ENCODE results near the gene AQP9.

Gene AQP9

GRCh38 chr15:58139276-58139988 lies 1.3 kb downstream of the AQP9 start:
- Histone ChIP-seq H3K36me3 (ENCODE audit: control insufficient read depth, insufficient read depth, low read length) (no peaks in the 10 kb centered on the region), H3K9me3 (ENCODE audit: control insufficient read depth, low read length) (no peaks in the 10 kb centered on the region), H3K27ac (ENCODE audit: insufficient read depth, low read length, poor library complexity, severe bottlenecking) (no peak overlapping the region), H3K27me3 (replicated peaks; ENCODE audit: control insufficient read depth, insufficient read depth, low read length, poor library complexity, severe bottlenecking) (no peaks in the 10 kb centered on the region), H3K4me1 (ENCODE audit: control insufficient read depth, insufficient read depth, low read length, poor library complexity, severe bottlenecking) (no peaks in the 10 kb centered on the region), H3K4me3 (ENCODE audit: insufficient read depth, low read depth, low read length, poor library complexity, severe bottlenecking) (no peak overlapping the region)
- DNase-seq: no peak

GRCh38 chr15:58139989-58140522 lies 1.9 kb downstream of the AQP9 start:
- no peaks in the 10 kb centered on the region for H3K9me3 ChIP-seq (ENCODE audit: control insufficient read depth, low read length)
- no peak for DNase-seq
- H3K27ac ChIP-seq (ENCODE audit: insufficient read depth, low read length, poor library complexity, severe bottlenecking): no peak overlapping the region
- no peaks in the 10 kb centered on the region for H3K27me3 ChIP-seq (replicated peaks; ENCODE audit: control insufficient read depth, insufficient read depth, low read length, poor library complexity, severe bottlenecking)
- no peak overlapping the region for H3K4me3 ChIP-seq (ENCODE audit: insufficient read depth, low read depth, low read length, poor library complexity, severe bottlenecking)
- no peaks in the 10 kb centered on the region for H3K36me3 ChIP-seq (ENCODE audit: control insufficient read depth, insufficient read depth, low read length)
- no peaks in the 10 kb centered on the region for H3K4me1 ChIP-seq (ENCODE audit: control insufficient read depth, insufficient read depth, low read length, poor library complexity, severe bottlenecking)

GRCh38 chr15:58141894-58142293 lies 3.7 kb downstream of the AQP9 start:
- DNase-seq: no peak
- H3K36me3 ChIP-seq (ENCODE audit: control insufficient read depth, insufficient read depth, low read length): no peaks in the 10 kb centered on the region
- no peaks in the 10 kb centered on the region for H3K9me3 ChIP-seq (ENCODE audit: control insufficient read depth, low read length)
- H3K4me3 ChIP-seq (ENCODE audit: insufficient read depth, low read depth, low read length, poor library complexity, severe bottlenecking): no peak overlapping the region
- H3K27ac ChIP-seq (ENCODE audit: insufficient read depth, low read length, poor library complexity, severe bottlenecking): no peak overlapping the region
- H3K27me3 ChIP-seq (replicated peaks; ENCODE audit: control insufficient read depth, insufficient read depth, low read length, poor library complexity, severe bottlenecking): no peaks in the 10 kb centered on the region
- no peaks in the 10 kb centered on the region for H3K4me1 ChIP-seq (ENCODE audit: control insufficient read depth, insufficient read depth, low read length, poor library complexity, severe bottlenecking)

GRCh38 chr15:58142827-58143461 lies 4.8 kb downstream of the AQP9 start:
- H3K9me3 ChIP-seq (ENCODE audit: control insufficient read depth, low read length): no peaks in the 10 kb centered on the region
- H3K4me1 ChIP-seq (ENCODE audit: control insufficient read depth, insufficient read depth, low read length, poor library complexity, severe bottlenecking): no peaks in the 10 kb centered on the region
- no peak overlapping the region for H3K27ac ChIP-seq (ENCODE audit: insufficient read depth, low read length, poor library complexity, severe bottlenecking)
- H3K27me3 ChIP-seq (replicated peaks; ENCODE audit: control insufficient read depth, insufficient read depth, low read length, poor library complexity, severe bottlenecking): no peaks in the 10 kb centered on the region
- no peak for DNase-seq
- H3K36me3 ChIP-seq (ENCODE audit: control insufficient read depth, insufficient read depth, low read length): no peaks in the 10 kb centered on the region
- no peak overlapping the region for H3K4me3 ChIP-seq (ENCODE audit: insufficient read depth, low read depth, low read length, poor library complexity, severe bottlenecking)

GRCh38 chr15:58145606-58146005 lies 7.4 kb downstream of the AQP9 start:
- Histone ChIP-seq H3K27ac (ENCODE audit: insufficient read depth, low read length, poor library complexity, severe bottlenecking) (no peak overlapping the region), H3K36me3 (ENCODE audit: control insufficient read depth, insufficient read depth, low read length) (no peaks in the 10 kb centered on the region), H3K4me3 (ENCODE audit: insufficient read depth, low read depth, low read length, poor library complexity, severe bottlenecking) (no peak overlapping the region), H3K9me3 (ENCODE audit: control insufficient read depth, low read length) (no peaks in the 10 kb centered on the region), H3K27me3 (replicated peaks; ENCODE audit: control insufficient read depth, insufficient read depth, low read length, poor library complexity, severe bottlenecking) (no peaks in the 10 kb centered on the region), H3K4me1 (ENCODE audit: control insufficient read depth, insufficient read depth, low read length, poor library complexity, severe bottlenecking) (no peaks in the 10 kb centered on the region)
- DNase-seq: no peak

GRCh38 chr15:58146211-58146610 lies 8.0 kb downstream of the AQP9 start:
- Histone ChIP-seq H3K36me3 (ENCODE audit: control insufficient read depth, insufficient read depth, low read length) (no peaks in the 10 kb centered on the region), H3K27ac (ENCODE audit: insufficient read depth, low read length, poor library complexity, severe bottlenecking) (no peak overlapping the region), H3K4me1 (ENCODE audit: control insufficient read depth, insufficient read depth, low read length, poor library complexity, severe bottlenecking) (no peaks in the 10 kb centered on the region), H3K9me3 (ENCODE audit: control insufficient read depth, low read length) (no peaks in the 10 kb centered on the region), H3K4me3 (ENCODE audit: insufficient read depth, low read depth, low read length, poor library complexity, severe bottlenecking) (no peak overlapping the region), H3K27me3 (replicated peaks; ENCODE audit: control insufficient read depth, insufficient read depth, low read length, poor library complexity, severe bottlenecking) (no peaks in the 10 kb centered on the region)
- DNase-seq: no peak

GRCh38 chr15:58146749-58147148 lies 8.6 kb downstream of the AQP9 start:
- no peak for DNase-seq
- no peak overlapping the region for H3K4me3 ChIP-seq (ENCODE audit: insufficient read depth, low read depth, low read length, poor library complexity, severe bottlenecking)
- H3K27ac ChIP-seq (ENCODE audit: insufficient read depth, low read length, poor library complexity, severe bottlenecking): no peak overlapping the region
- no peaks in the 10 kb centered on the region for H3K36me3 ChIP-seq (ENCODE audit: control insufficient read depth, insufficient read depth, low read length)
- no peaks in the 10 kb centered on the region for H3K4me1 ChIP-seq (ENCODE audit: control insufficient read depth, insufficient read depth, low read length, poor library complexity, severe bottlenecking)
- no peaks in the 10 kb centered on the region for H3K27me3 ChIP-seq (replicated peaks; ENCODE audit: control insufficient read depth, insufficient read depth, low read length, poor library complexity, severe bottlenecking)
- no peaks in the 10 kb centered on the region for H3K9me3 ChIP-seq (ENCODE audit: control insufficient read depth, low read length)

GRCh38 chr15:58147171-58147611 lies 9.0 kb downstream of the AQP9 start:
- no peaks in the 10 kb centered on the region for H3K9me3 ChIP-seq (ENCODE audit: control insufficient read depth, low read length)
- no peaks in the 10 kb centered on the region for H3K4me1 ChIP-seq (ENCODE audit: control insufficient read depth, insufficient read depth, low read length, poor library complexity, severe bottlenecking)
- no peak for DNase-seq
- no peaks in the 10 kb centered on the region for H3K36me3 ChIP-seq (ENCODE audit: control insufficient read depth, insufficient read depth, low read length)
- no peak overlapping the region for H3K27ac ChIP-seq (ENCODE audit: insufficient read depth, low read length, poor library complexity, severe bottlenecking)
- no peaks in the 10 kb centered on the region for H3K27me3 ChIP-seq (replicated peaks; ENCODE audit: control insufficient read depth, insufficient read depth, low read length, poor library complexity, severe bottlenecking)
- H3K4me3 ChIP-seq (ENCODE audit: insufficient read depth, low read depth, low read length, poor library complexity, severe bottlenecking): no peak overlapping the region

GRCh38 chr15:58148120-58148519 lies 9.9 kb downstream of the AQP9 start:
- no peaks in the 10 kb centered on the region for H3K9me3 ChIP-seq (ENCODE audit: control insufficient read depth, low read length)
- H3K36me3 ChIP-seq (ENCODE audit: control insufficient read depth, insufficient read depth, low read length): no peaks in the 10 kb centered on the region
- no peak for DNase-seq
- H3K4me3 ChIP-seq (ENCODE audit: insufficient read depth, low read depth, low read length, poor library complexity, severe bottlenecking): no peak overlapping the region
- H3K27ac ChIP-seq (ENCODE audit: insufficient read depth, low read length, poor library complexity, severe bottlenecking): no peak overlapping the region
- no peaks in the 10 kb centered on the region for H3K27me3 ChIP-seq (replicated peaks; ENCODE audit: control insufficient read depth, insufficient read depth, low read length, poor library complexity, severe bottlenecking)
- no peaks in the 10 kb centered on the region for H3K4me1 ChIP-seq (ENCODE audit: control insufficient read depth, insufficient read depth, low read length, poor library complexity, severe bottlenecking)

- no peaks in the 10 kb centered on the region for H3K4me1 ChIP-seq (ENCODE audit: control insufficient read depth, insufficient read depth, low read length, poor library complexity, severe bottlenecking)
- no peak overlapping the region for H3K4me3 ChIP-seq (ENCODE audit: insufficient read depth, low read depth, low read length, poor library complexity, severe bottlenecking)
- no peaks in the 10 kb centered on the region for H3K9me3 ChIP-seq (ENCODE audit: control insufficient read depth, low read length)
- H3K27ac ChIP-seq (ENCODE audit: insufficient read depth, low read length, poor library complexity, severe bottlenecking): no peak overlapping the region
- no peaks in the 10 kb centered on the region for H3K36me3 ChIP-seq (ENCODE audit: control insufficient read depth, insufficient read depth, low read length)
- no peak for DNase-seq
- no peaks in the 10 kb centered on the region for H3K27me3 ChIP-seq (replicated peaks; ENCODE audit: control insufficient read depth, insufficient read depth, low read length, poor library complexity, severe bottlenecking)
Observed at GRCh38 chr15:58148633-58149445, 10.7 kb downstream of the AQP9 start.

Data from effector memory CD4-positive, alpha-beta T cell (primary cell).